GM19043 (cell line): ENCODE data around the gene CEP68.
"Not testable (repeated sequence)": the region's sequence is repeated elsewhere in the genome, so short reads cannot be mapped to it uniquely, and the experiment has no call there.

Source experiments
- ATAC-seq: cut with Tn5 transposase; IDR thresholded peaks from one replicate; pipeline ENCODE4 v1.9.1; 2021; ENCODE audit warnings: low read depth; ENCODE audit not compliant: unreplicated experiment

The CEP68 gene

DNA sequence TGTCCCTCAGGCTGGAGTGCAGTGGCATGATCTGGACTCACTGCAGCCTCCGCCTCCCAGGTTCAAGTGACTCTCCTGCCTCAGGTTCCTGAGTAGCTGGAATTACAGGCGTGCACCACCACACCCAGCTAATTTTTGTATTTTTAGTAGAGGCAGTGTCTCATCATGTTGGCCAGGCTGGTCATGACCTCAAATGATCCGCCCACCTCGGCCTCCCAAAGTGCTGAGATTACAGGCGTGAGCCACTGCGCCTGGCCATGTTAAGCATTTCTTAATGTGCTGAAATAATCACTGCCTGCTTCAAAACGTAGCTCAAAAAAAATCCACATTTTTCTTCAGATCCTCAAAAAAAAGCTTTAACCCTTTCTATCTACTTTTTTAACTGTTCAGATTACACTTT is 69.2 kb downstream of the CEP68 start:
- ATAC-seq = not testable (repeated sequence)

DNA sequence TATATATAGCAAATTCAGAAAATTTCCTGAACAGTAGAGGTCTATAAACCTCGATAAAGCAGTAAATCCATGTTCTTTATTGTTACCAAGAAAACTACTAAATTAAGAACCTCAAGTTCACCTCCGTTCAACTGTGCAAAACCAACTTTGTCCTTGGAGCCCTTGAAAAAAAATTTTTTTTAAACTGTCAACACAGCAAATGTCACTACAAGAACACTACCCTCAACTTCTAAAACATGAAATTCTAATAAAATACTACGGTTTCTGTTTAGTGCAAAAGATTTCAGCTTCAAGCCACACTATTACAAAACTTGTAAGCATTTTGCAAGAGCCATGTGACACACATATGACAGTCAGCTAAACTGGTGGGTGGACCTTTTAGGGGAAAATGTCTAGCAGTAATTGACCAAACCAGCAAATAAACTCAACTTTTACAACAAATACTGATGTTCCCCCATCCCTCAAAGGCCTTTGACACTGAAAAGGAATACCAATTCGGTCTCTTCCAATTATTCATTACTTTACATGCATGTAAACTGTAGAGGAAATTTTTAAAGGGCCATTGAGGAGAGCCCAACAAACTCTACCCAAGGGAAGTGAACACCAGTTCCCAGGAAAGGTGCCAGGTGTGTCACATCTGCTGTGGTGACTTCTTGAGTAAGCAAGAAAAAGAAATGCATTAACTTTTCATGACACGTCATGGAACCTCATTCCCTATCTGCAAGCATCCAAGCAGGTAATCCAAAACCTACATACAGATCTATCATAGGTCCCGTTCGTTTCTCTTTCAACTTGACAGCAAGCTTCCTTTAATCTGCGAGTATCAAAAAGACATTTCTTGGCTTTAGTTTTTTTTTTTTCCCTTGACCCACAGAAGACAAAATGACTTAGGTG is 72.3 kb downstream of the CEP68 start:
- no peak for ATAC-seq

DNA sequence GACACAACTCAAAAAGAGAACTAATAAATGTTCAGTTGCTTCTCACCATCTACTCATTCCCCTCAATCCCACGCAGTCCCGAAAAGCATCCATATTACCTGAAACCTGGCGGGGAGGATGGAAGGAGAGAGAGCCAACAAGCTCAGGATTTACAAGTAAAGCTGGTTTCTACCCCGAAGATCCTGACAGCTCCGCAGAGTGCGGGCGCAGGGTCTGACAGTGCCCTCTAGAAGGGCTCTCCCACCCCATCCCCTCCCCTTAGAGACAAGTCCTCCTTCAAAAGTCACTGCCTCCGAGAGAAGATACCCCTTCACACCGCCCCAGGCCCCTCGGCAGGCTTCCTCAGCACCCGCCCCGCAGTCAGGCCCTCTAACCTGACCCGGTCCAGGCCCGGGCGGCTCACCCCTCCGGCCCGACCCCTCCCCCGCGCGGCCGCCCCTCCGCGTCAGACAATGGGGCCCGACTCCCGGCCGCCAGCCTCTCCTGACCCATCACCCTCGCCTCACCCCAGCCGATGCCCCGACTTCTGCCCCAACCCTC is 73.1 kb downstream of the CEP68 start:
- no peak for ATAC-seq

DNA sequence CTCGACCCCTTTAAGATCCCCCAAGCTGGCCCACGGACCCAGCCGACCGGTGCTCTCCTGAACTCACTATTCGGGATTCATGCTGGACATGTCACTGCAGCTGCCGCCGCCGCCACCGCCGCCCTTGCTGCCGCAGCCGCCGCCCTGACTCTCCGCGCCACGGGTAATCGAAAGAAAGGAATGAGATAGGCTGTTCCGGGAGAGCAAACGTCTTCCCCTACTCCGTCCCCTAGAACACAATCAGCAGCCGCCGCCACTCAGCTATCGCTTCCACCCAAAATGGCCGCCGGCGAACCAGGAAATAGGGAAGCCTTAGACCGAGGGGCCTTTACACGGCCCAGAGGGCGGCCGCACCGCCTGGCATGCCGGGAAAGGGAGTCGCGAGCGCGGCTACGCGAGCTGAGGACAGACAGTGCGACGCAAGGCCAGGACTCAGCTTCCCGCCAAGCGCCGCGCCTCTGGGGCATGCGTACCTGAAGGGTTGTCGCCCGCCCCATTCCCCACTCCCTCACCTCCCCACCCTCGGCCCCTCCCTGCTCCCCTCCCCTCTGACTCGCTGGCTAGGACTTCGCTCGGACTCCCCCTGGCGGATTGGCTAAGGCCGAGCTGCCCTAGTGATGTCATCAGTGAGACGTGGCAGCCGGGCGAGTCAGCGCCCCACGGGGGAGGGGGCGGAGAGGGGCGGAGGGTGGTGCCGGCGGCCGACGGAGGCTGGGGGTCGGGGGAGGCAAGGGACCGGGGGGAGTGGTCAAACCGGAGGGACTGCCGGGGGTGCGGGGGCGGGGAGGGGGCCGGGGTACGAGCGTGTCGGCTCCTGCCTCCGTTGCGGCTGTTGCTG is 73.8 kb downstream of the CEP68 start, which contains the start of gene RAB1A:
RAB1A (minus strand) TSS at position 281 of the 838 bp plus-strand sequence; CDS start at position 90, 191 bp downstream.
- ATAC-seq = peak; percentile 96

DNA sequence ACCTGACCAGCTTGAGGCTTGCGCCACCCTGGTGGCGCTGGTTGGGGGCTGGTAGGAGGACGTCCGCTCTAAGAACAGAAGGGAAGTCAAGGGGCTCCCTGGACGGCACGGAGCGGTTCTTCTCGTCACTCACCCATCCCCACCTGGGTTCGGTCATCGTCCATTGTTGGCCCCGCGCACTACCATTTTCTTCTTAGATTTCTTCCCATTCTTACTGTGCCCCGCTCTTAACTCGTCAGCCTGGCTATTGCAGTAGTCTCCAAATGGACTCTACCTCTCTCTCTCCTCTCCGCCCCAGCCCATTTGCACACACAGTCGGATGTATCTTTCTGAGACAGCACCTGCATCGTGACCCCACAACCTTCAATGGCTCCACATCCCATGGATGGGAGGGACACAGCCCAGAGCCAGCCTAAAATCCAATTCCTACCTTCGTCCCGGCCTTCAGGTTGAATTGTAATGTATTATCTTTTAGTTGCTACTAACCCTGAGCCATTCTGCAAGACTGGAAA is 74.5 kb downstream of the CEP68 start:
- peak; percentile 23 for ATAC-seq

DNA sequence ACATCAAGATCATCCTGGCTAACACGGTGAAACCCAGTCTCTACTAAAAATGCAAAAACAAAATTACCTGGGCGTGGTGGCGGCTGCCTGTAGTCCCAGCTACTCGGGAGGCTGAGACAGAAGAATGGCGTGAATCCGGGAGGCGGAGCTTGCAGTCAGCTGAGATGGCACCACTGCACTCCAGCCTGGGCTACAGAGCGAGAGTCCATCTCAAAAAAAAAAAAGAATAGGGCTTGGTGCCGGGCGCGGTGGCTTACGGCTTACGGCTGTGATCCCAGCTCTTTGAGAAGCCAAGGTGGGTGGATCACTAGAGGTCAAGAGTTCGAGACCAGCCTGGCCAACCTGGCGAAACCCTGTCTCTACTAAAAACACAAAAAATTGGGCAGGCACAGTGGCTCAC is 76.7 kb downstream of the CEP68 start:
- ATAC-seq = not testable (repeated sequence)

DNA sequence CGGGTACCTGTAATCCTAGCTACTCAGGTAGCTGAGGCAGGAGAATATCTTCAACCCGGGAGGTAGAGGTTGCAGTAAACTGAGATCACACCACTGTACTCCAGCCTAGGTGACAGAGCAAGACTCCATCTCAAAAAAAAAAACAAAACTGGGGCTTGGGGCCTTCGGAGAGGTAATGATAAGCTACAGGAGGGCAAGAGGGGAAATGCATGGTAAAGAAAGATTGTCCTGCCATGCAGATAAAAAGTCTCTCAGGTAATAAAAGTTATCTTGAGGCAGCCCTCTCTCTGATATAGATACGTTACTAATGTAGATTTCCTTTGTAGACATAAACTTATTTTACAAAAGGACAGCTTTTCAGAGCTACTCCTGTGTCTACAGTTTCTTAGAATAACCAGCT is 77.4 kb downstream of the CEP68 start:
- no peak for ATAC-seq

DNA sequence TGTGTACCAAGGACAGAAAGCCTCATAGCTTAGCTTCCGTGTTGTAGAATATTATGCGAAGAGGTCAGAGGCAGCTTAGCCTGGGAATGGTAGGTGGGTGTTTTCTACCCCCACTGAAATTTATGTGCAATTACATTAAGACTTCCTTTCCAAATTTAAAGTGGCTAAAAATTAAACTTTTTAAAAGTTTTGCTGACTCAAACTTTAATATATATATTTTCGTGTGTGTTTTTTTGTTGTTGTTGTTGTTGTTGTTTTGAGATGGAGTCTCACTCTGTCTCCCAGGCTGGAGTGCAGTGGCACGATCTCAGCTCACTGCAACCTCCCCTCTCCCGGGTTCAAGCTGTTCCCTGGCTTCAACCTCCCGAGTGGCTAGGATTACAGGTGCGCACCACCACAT is 77.9 kb downstream of the CEP68 start:
- no peak for ATAC-seq

DNA sequence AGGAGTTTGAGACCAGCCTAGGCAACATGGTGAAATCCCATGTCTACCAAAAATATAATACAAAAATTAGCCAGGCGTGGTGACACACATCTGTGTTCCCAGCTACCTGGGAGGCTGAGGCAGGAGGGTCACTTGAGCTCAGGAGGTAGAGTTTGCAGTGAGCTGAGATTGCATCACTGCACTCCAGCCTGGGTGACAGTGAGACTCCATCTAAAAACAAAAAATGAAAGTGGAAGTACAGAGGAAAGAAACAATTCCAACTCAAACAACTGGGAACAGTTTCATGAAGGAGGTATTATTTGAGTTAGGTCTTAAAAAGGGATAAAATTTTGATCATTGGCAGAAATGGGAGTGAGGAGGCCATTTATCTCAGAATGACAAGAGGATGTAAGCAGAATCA is 80.0 kb downstream of the CEP68 start:
- no peak for ATAC-seq
